K562 (cell line): ENCODE measurements around the gene YJU2. TPM values are rescaled to one million over a fixed set of nuclear protein-coding genes. Genes with fewer than 3 reads are reported as not detected.

ENCODE experiments used
- ATAC-seq: fragments of 200-7000 bp; cut with Tn5 transposase; 3 replicates; pipeline ENCODE4 v1.9.1; 2020; ENCODE audit warnings: moderate library complexity
- BruUV-seq: library from RNA; stranded (reverse); fragments of 400-500 nt; replicated peaks from 2 replicates; lab custom pipeline; 2021; lab: Mats Ljungman, UMichigan
- CTCF ChIA-PET: fragments of 300-600 bp; formaldehyde crosslinking; extraction: SDS; loops from one replicate; lab custom pipeline; 2021; ENCODE audit warnings: low intra/inter-chr PET ratio; lab: Yijun Ruan, JAX
- POLR2A ChIA-PET: fragments of 300-600, 350-650 bp; sonication (Branson Sonifier 250); formaldehyde crosslinking; extraction: SDS; loops from one replicate; lab custom pipeline; 2021; ENCODE audit warnings: antibody characterized with exemption, inconsistent platforms; lab: Yijun Ruan, JAX
- DNase-seq, 4 experiments: peaks; one replicate each; pipeline versions ENCODE4 v3.0.0 to v3.0.0-alpha.2; 2011 to 2018; ENCODE audit warnings: low spot score in 3 of 4, mixed read lengths in 3 of 4; ENCODE audit errors: extremely low read depth in 1 of 4
- FAIRE-seq: peaks from 2 replicates; lab custom pipeline; 2011; peaks lifted over from hg19 to GRCh38; lab: Jason Lieb, UNC
- H2AFZ ChIP-seq: 2 replicates; pipeline ENCODE4 v1.6.0; 2011; ENCODE audit warnings: low read depth, low read length, control low read depth, inconsistent platforms
- H3K27ac ChIP-seq: fragments of 200-600 bp; 3 replicates; pipeline ENCODE4 v1.8.0; 2011; ENCODE audit warnings: low read depth, mild to moderate bottlenecking, control low read depth, inconsistent platforms, low read length, moderate library complexity, mixed read lengths; ENCODE audit errors: extremely low read depth
- H3K27me3 ChIP-seq, 2 experiments: fragments of 300-600 bp in 1 of 2; 2 replicates in 1 of 2; 3 replicates in 1 of 2; pipeline versions ENCODE4 v1.6.0 to v1.8.0; 2011; ENCODE audit warnings: inconsistent platforms in 2 of 2, low read length in 2 of 2, mild to moderate bottlenecking in 1 of 2, mixed read lengths in 1 of 2, moderate library complexity in 1 of 2; ENCODE audit not compliant: control insufficient read depth in 2 of 2, insufficient read depth in 2 of 2
- H3K36me3 ChIP-seq: fragments of 300-600 bp; 3 replicates; pipeline ENCODE4 v1.8.0; 2011; ENCODE audit warnings: mild to moderate bottlenecking, low read length, inconsistent platforms; ENCODE audit not compliant: control insufficient read depth, insufficient read depth
- H3K4me1 ChIP-seq, 2 experiments: fragments of 200-600 bp in 1 of 2; replicated peaks in 1 of 2; 2 replicates in 1 of 2; 3 replicates in 1 of 2; pipeline versions ENCODE4 v1.5.1 to v1.8.0; 2011; ENCODE audit warnings: inconsistent platforms in 2 of 2, low read length in 2 of 2, mild to moderate bottlenecking in 1 of 2, mixed read lengths in 1 of 2, moderate library complexity in 1 of 2; ENCODE audit not compliant: control insufficient read depth in 2 of 2, insufficient read depth in 2 of 2
- H3K4me2 ChIP-seq: 2 replicates; pipeline ENCODE4 v1.6.1; 2011; ENCODE audit warnings: low read length, control low read depth, inconsistent platforms, mixed read lengths; ENCODE audit not compliant: insufficient read depth
- H3K4me3 ChIP-seq: fragments of 200-600 bp; sonication (generic), shearing (Covaris generic); 2 replicates; pipeline ENCODE4 v1.5.1; 2016; ENCODE audit warnings: control low read depth, inconsistent platforms
- H3K79me2 ChIP-seq: fragments of 200-600 bp; 3 replicates; pipeline ENCODE4 v1.8.0; 2011; ENCODE audit warnings: low read length, inconsistent platforms; ENCODE audit not compliant: control insufficient read depth, insufficient read depth
- H3K9ac ChIP-seq, 2 experiments: 2 replicates each; pipeline versions ENCODE4 v1.6.0 to v1.6.1; 2011; ENCODE audit warnings: low read depth in 2 of 2, low read length in 2 of 2, control low read depth in 1 of 2, inconsistent platforms in 1 of 2, mild to moderate bottlenecking in 1 of 2, mixed read lengths in 1 of 2; ENCODE audit not compliant: insufficient read depth in 1 of 2
- H3K9me1 ChIP-seq: one replicate; pipeline ENCODE4 v1.6.0; 2011; ENCODE audit warnings: inconsistent platforms, mild to moderate bottlenecking, low read length, moderate library complexity; ENCODE audit not compliant: control insufficient read depth, insufficient read depth
- H3K9me3 ChIP-seq: replicated peaks from 2 replicates; pipeline ENCODE4 v1.5.1; 2011; ENCODE audit warnings: low read depth, low read length, inconsistent platforms; ENCODE audit not compliant: control insufficient read depth, insufficient read depth
- H4K20me1 ChIP-seq: replicated peaks from 2 replicates; pipeline ENCODE4 v1.6.1; 2011; ENCODE audit warnings: low read length, inconsistent platforms, mixed read lengths; ENCODE audit not compliant: control insufficient read depth, insufficient read depth
- ATF4 ChIP-seq: fragments of 450-650 bp; formaldehyde crosslinking; IDR thresholded peaks from 2 replicates; pipeline ENCODE4 v1.4.0; 2022; ENCODE audit warnings: mild to moderate bottlenecking, moderate library complexity
- BDP1 ChIP-seq: IDR thresholded peaks from 3 replicates; pipeline ENCODE4 v1.6.1; 2011; ENCODE audit not compliant: insufficient read length, insufficient read depth
- FOXK2 ChIP-seq, 2 experiments: fragments of 450-650 bp; IDR thresholded peaks in 1 of 2; conservative IDR thresholded peaks in 1 of 2; 2 replicates each; pipeline ENCODE4 v1.6.1; 2016; ENCODE audit warnings: low read depth in 2 of 2, mild to moderate bottlenecking in 1 of 2
- FOXP1 ChIP-seq: sonication (generic); formaldehyde crosslinking; IDR thresholded peaks from 2 replicates; pipeline ENCODE4 v1.8.0; 2022; ENCODE audit warnings: mild to moderate bottlenecking, missing genetic modification reagents
- HCFC1 ChIP-seq: IDR thresholded peaks from 2 replicates; pipeline ENCODE4 v1.6.1; 2012; ENCODE audit warnings: low read depth, low read length, improper control_type of control experiment
- HES1 ChIP-seq: fragments of 450-650 bp; IDR thresholded peaks from 2 replicates; pipeline ENCODE4 v1.6.1; 2016; ENCODE audit warnings: low read depth, mild to moderate bottlenecking, moderate library complexity
- KDM4B ChIP-seq, 2 experiments: fragments of 450-650 bp in 1 of 2; sonication (generic) in 1 of 2; IDR thresholded peaks; 2 replicates each; pipeline ENCODE4 v1.6.1; 2016 to 2017; ENCODE audit warnings: borderline replicate concordance in 2 of 2, antibody characterized with exemption in 1 of 2, low read depth in 1 of 2, mild to moderate bottlenecking in 1 of 2
- NCOA4 ChIP-seq: fragments of 450-650 bp; IDR thresholded peaks from 2 replicates; pipeline ENCODE4 v1.6.1; 2018; ENCODE audit warnings: mild to moderate bottlenecking; ENCODE audit not compliant: partially characterized antibody
- NFIX ChIP-seq: fragments of 250-450 bp; sonication (Bioruptor Pico); IDR thresholded peaks from 2 replicates; pipeline ENCODE4 v1.4.0; 2020; ENCODE audit warnings: low read depth, mild to moderate bottlenecking, moderate library complexity
- NR2C1 ChIP-seq, 2 experiments: fragments of 450-650 bp; IDR thresholded peaks; 2 replicates each; pipeline ENCODE4 v1.6.1; 2017; ENCODE audit warnings: mild to moderate bottlenecking in 2 of 2, antibody characterized with exemption in 1 of 2, inconsistent platforms in 1 of 2, missing compliant biosample characterization in 1 of 2, missing genetic modification characterization in 1 of 2
- PBX2 ChIP-seq, 2 experiments: IDR thresholded peaks in 1 of 2; conservative IDR thresholded peaks in 1 of 2; 2 replicates each; pipeline ENCODE4 v1.6.1; 2016; ENCODE audit warnings: low read depth in 2 of 2, mild to moderate bottlenecking in 1 of 2, missing compliant biosample characterization in 1 of 2, missing genetic modification characterization in 1 of 2, moderate library complexity in 1 of 2
- U2AF1 ChIP-seq: fragments of 200-400 bp; formaldehyde crosslinking; optimal IDR thresholded peaks from 2 replicates; pipeline ENCODE3; 2017; ENCODE audit warnings: mild to moderate bottlenecking, low read depth, low read length, moderate library complexity
- ZNF583 ChIP-seq: fragments of 250-450 bp; sonication (Bioruptor Pico); IDR thresholded peaks from 2 replicates; pipeline ENCODE4 v1.4.0; 2020
- WGBS: fragments of 100-300 bp; shearing (Covaris generic); methylation state at CpG from one replicate; pipeline ENCODE4 v1.1.6; 2016; ENCODE audit warnings: low coverage, mixed read lengths; ENCODE audit not compliant: insufficient coverage; ENCODE audit errors: missing lambda C conversion rate; 5-methylcytosine and 5-hydroxymethylcytosine counted together
- in situ Hi-C: fragments of 300-500 bp; cut with MboI; formaldehyde crosslinking; loops from 4 replicates; pipeline ENCODE4 v1.15.0; 2018; ENCODE audit warnings: inconsistent platforms, mixed read lengths
- intact Hi-C: fragments of 100-400 bp; cut with micrococcal nuclease; formaldehyde crosslinking; loops from 2 replicates; pipeline ENCODE4 v1.14.2; 2022
- polyA plus RNA-seq, 8 experiments: library from polyadenylated mRNA; depleted of rRNA in 4 of 8; stranded (reverse) in 5 of 8; unstranded in 3 of 8; fragments of >200 nt; fragmentation: Nextera tagmentation in 2 of 8; fragmentation: Illumina TruSeq in 1 of 8; extraction: Ambion mirVana in 2 of 8; extraction: Trizol in 1 of 8; gene quantifications; 2 replicates each; pipeline versions ENCODE4 v1.2.1 to v1.2.3, GENCODE V29; 2011 to 2014; ENCODE audit warnings: inconsistent platforms in 1 of 8, missing spikeins in 1 of 8
- total RNA-seq, 7 experiments: library from RNA; depleted of rRNA in 6 of 7; stranded (reverse); fragments of >200 nt in 6 of 7; fragmentation: Illumina TruSeq in 2 of 7; extraction: Trizol in 2 of 7; gene quantifications; 2 replicates each; pipeline versions ENCODE4 v1.2.1 to v1.2.3, GENCODE V29; 2011 to 2021; ENCODE audit warnings: low replicate concordance in 1 of 7

The YJU2 gene
- total and polyA plus RNA-seq, 9 of the 15 experiments (the other 6 are each of a cell fraction or from before 2014, with no cell fraction given): 0.41 to 34.9 (median 19.3) TPM

GRCh38 chr19:4266253-4267000 lies 19.5 kb downstream of the YJU2 start (continued):
- TF ChIP-seq ZNF583: no peak
- TF ChIP-seq FOXK2 (conservative IDR thresholded peaks at IDR 0.05 in 1 of 2, IDR thresholded peaks at IDR 0.05 in 1 of 2; ENCODE audit: low read depth in 2 of 2): no peak
- TF ChIP-seq KDM4B (IDR thresholded peaks at IDR 0.05; ENCODE audit: borderline replicate concordance in 2 of 2, low read depth in 1 of 2): no peak
- no peak for TF ChIP-seq BDP1
- no peak for TF ChIP-seq ATF4 (CRISPR knock-in tag)

- H3K36me3 ChIP-seq: peaks cover 32% of the 10 kb centered on the region; the same call in 2 of the 3 replicates
- H3K9ac ChIP-seq: no peak overlapping the region
- CTCF ChIA-PET: interaction anchor here (0.6 to 3.8 kb wide), 9 partner anchors 76 to 291 kb away, joined by 3 to 49 read pairs (median 5); partner anchors contain the start of genes MPND and SH3GL1
- no peaks in the 10 kb centered on the region for H3K9me3 ChIP-seq
- BruUV-seq: no TSS peak
- peak; percentile 87 for FAIRE-seq
- DNase-seq: peak; percentile 80 to 88 (median 83)
- 20% methylated on average over 20 of the region's 21 CpGs for WGBS
- no peaks in the 10 kb centered on the region; the same call in 1 of the 2 replicates for H4K20me1 ChIP-seq
- H3K4me2 ChIP-seq: no peak overlapping the region
- peaks cover 0 to 13% of the 10 kb centered on the region in 2 experiments; a peak in 2 of 5 replicates for H3K4me1 ChIP-seq
- H3K9me1 ChIP-seq: peaks cover 3% of the 10 kb centered on the region
- peak; percentile 98 for ATAC-seq
- in situ Hi-C loops (no loop called here), intact Hi-C loops (loop anchor here (1.0 to 2.0 kb wide), 3 partner anchors 86 to 258 kb away; partner anchors contain the start of gene SH3GL1)
- no peaks in the 10 kb centered on the region for H3K79me2 ChIP-seq
- H3K27me3 ChIP-seq: no peaks in the 10 kb centered on the region
- POLR2A ChIA-PET: interaction anchor here (0.6 to 1.3 kb wide), 14 partner anchors 11 to 282 kb away, joined by 3 to 8 read pairs (median 4); partner anchors contain the start of genes CHAF1A, MPND and YJU2
- H3K27ac ChIP-seq: no peak overlapping the region
- H2AFZ ChIP-seq: no peak overlapping the region
- no peak overlapping the region for H3K4me3 ChIP-seq
- TF ChIP-seq PBX2 (CRISPR knock-in tag; IDR thresholded peaks at IDR 0.05; ENCODE audit: low read depth) (no peak), PBX2 (tag; conservative IDR thresholded peaks at IDR 0.05; ENCODE audit: low read depth) (no peak), NR2C1 (IDR thresholded peaks at IDR 0.05) (peak; percentile 32; the same call in 1 of the 2 replicates), NR2C1 (tag; IDR thresholded peaks at IDR 0.05) (no peak), HCFC1 (no peak), NCOA4 (no peak), HES1 (no peak), NFIX (CRISPR knock-in tag) (no peak), FOXP1 (CRISPR knock-in tag) (no peak), U2AF1 (no peak)
These were observed 20.4 kb downstream of the YJU2 start for GRCh38 chr19:4267101-4267900.
